ENCODE measurements around the gene IL21R.

- TF ChIP-seq REST (IDR thresholded peaks at IDR 0.05; ENCODE audit: insufficient read depth in 1 of 2, low read depth in 2 of 2, low read length in 2 of 2) (no peak), TAF1 (IDR thresholded peaks at IDR 0.05; ENCODE audit: borderline replicate concordance, insufficient read depth, low read length) (no peak), POLR2AphosphoS5 (IDR thresholded peaks at IDR 0.05; ENCODE audit: low read depth, low read length) (no peak), SIN3A (IDR thresholded peaks at IDR 0.05; ENCODE audit: borderline replicate concordance, insufficient read depth, low read length) (no peak), FOXP2 (optimal IDR thresholded peaks at IDR 0.05; ENCODE audit: borderline replicate concordance, extremely low read depth, extremely low read length, insufficient read depth) (no peak)
Measured at GRCh38 chr16:27498031-27498825, 96.3 kb downstream of the IL21R start.

Measured in PFSK-1 (cell line).